GM08714 (cell line): Measurements from ENCODE around the gene OR2AG1.
"Not testable (repeated sequence)": the region's sequence is repeated elsewhere in the genome, so short reads cannot be mapped to it uniquely, and the experiment has no call there.

Experiments used
- H3K4me3 ChIP-seq: fragments of 200-500 bp; sonication (Bioruptor generic); 2 replicates; pipeline ENCODE4 v1.5.1; 2014; ENCODE audit warnings: mild to moderate bottlenecking, low read length, inconsistent platforms
- ZNF274 ChIP-seq: IDR thresholded peaks from 2 replicates; pipeline ENCODE4 v1.6.1; 2012; ENCODE audit warnings: mild to moderate bottlenecking, low read depth, low read length

The OR2AG1 gene

GRCh38 chr11:6755303-6755952, 27.4 kb upstream of the OR2AG1 start:
- no peak overlapping the region for H3K4me3 ChIP-seq
- no peak for TF ChIP-seq ZNF274

- TF ChIP-seq ZNF274, result no peak
- no peak overlapping the region for H3K4me3 ChIP-seq
Observed at GRCh38 chr11:6755953-6756347, 26.9 kb upstream of the OR2AG1 start.

GRCh38 chr11:6757373-6757967, 25.4 kb upstream of the OR2AG1 start:
- no peak overlapping the region for H3K4me3 ChIP-seq
- TF ChIP-seq ZNF274, result no peak

GRCh38 chr11:6771926-6772893, 10.6 kb upstream of the OR2AG1 start, which contains the start of gene OR2AG2:
Gene OR2AG2, minus strand, starts transcription at chr11:6771976. Its CDS starts 3,019 bp downstream, at chr11:6768957.
- no peak for TF ChIP-seq ZNF274
- H3K4me3 ChIP-seq, result no peak within 1 kb of the TSS

GRCh38 chr11:6778518-6778917, 4.3 kb upstream of the OR2AG1 start:
- H3K4me3 ChIP-seq, result no peak overlapping the region
- no peak for TF ChIP-seq ZNF274

GRCh38 chr11:6780829-6781228, 2.0 kb upstream of the OR2AG1 start:
- no peak for TF ChIP-seq ZNF274
- no peak overlapping the region for H3K4me3 ChIP-seq

GRCh38 chr11:6790546-6790945, 7.7 kb downstream of the OR2AG1 start:
- no peak overlapping the region for H3K4me3 ChIP-seq
- no peak for TF ChIP-seq ZNF274

- TF ChIP-seq ZNF274, result no peak
- H3K4me3 ChIP-seq, result no peak overlapping the region
Observed at GRCh38 chr11:6794639-6795038, 11.8 kb downstream of the OR2AG1 start.

- no peak for TF ChIP-seq ZNF274
- H3K4me3 ChIP-seq, result no peak within 1 kb of the TSS
Observed at GRCh38 chr11:6799402-6799801, 16.6 kb downstream of the OR2AG1 start, which contains the start of gene OR6A2. Gene OR6A2, minus strand, starts transcription at chr11:6799689. Its CDS starts 3,981 bp downstream, at chr11:6795708.

- H3K4me3 ChIP-seq, result not testable (repeated sequence)
Observed at GRCh38 chr11:6801075-6801474, 18.3 kb downstream of the OR2AG1 start.

GRCh38 chr11:6812390-6813005, 29.7 kb downstream of the OR2AG1 start:
- H3K4me3 ChIP-seq, result no peak overlapping the region
- no peak for TF ChIP-seq ZNF274

GRCh38 chr11:6813656-6814055, 30.8 kb downstream of the OR2AG1 start:
- no peak for TF ChIP-seq ZNF274
- no peak overlapping the region for H3K4me3 ChIP-seq

- no peak for TF ChIP-seq ZNF274
- H3K4me3 ChIP-seq, result no peak overlapping the region
Observed at GRCh38 chr11:6817694-6818093, 34.9 kb downstream of the OR2AG1 start.

GRCh38 chr11:6818967-6819366, 36.1 kb downstream of the OR2AG1 start:
- TF ChIP-seq ZNF274, result no peak
- H3K4me3 ChIP-seq, result no peak overlapping the region
